NCI-H1436 (cell line): ENCODE results near the gene AMIGO3.
"Not testable (repeated sequence)": the region's sequence is repeated elsewhere in the genome, so short reads cannot be mapped to it uniquely, and the experiment has no call there.

Experiments
- DNase-seq: peaks from one replicate; lab custom pipeline; 2025; lab: John Stamatoyannopoulos, UW

Gene AMIGO3

DNA sequence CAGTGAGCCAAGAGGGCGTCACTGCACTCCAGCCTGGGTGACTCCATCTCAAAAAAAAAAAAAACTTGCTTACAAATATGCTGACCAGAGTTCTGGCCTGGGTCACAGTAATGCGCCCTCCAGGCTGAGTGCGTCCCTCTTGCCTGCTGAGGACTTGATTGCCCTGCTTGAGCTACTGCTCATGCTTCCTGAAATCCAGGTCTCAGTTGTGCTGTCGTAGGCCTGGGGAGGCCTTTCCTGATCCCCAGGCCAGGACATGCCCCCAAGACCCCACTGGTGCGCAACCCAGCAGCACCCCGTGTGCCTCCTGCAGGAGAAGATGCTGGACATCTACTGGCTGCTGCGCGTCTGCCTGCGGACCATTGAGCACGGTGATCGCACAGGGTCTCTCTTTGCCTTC is 7.3 kb downstream of the AMIGO3 start:
- DNase-seq = no peak

DNA sequence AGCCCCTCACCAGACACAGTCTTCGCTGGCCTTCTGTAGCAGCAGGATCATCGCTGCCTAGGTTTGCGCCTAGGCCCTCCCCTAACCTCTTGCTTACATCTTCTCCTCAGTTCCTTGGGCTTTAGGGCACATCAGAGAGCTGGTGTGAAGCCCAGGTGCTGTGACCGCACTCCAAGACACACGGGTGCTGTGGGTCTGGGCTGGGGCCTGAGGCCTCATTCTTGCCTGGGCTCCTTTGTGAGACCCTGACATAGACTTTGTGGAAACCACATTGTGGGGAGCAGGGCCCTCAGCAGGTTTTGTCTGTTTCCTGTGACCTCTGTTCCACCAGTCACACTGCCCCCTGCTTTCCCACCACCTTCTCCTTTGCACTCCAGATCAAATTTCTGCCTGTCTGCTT is 8.0 kb downstream of the AMIGO3 start:
- DNase-seq = no peak

DNA sequence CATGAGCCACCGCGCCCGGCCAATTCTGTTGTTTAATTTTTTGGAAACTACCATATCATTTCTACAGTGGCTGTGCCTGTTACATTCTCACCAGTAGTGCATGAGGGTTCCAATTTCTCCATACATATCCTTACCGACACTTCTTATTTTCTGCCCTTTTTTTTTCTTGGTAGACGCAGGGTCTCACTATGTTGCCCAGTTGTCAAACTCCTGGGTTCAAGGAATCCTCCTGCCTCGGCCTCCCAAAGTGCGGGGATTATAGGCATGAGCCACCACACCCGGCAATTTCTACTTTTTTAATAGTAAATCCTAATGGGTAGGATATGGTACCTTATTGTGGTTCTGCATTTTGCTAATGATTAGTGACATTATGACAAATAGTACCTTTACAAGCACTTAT is 9.6 kb downstream of the AMIGO3 start:
- no peak for DNase-seq

DNA sequence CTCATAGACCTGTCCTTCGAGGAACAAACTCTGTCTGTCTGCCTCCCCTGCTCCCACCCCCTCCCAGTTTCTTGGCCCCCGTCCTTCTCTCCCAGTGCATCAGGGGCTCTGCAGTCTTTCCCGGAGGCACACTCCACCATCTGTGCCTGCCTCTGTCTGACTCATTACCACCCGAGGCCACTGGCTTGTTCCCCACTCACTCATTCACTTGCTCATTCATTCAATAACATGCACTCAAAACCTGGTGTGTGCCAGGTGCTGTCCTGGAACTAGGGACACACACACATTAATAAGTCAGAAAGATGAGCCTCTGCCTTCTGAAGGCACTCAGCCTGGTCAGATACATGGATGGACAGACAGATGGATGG is 12.4 kb downstream of the AMIGO3 start:
- DNase-seq = no peak

DNA sequence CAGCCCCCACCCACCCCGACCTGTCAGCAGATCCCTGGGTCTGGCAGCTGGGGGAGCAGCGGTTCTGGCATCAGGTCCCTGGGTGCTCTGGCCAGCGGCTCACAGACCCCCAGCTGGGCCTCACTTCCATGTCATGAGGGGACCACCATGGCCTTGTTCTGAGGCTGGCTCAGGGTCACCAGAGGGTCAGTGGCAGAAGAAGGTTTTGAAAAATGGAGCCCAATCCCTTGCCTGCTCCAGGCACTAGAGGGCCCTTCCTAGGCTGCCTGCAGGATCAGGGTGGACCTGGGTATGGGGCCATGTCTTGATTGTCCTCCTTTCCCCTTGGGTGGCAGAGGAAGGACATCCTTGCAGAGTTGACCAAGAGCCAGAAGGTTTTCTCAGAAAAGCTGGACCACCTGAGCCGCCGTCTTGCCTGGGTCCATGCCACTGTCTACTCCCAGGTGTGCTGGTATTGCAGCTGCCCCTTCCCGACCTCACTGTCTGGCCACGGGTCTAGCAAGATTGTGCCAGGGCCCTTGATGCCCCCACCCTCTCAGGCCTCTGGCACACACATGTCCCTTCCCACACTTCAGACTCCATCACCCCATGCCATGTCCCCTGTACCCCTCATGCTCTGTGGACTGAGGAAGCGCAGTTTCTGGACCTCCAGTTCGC is 12.9 kb downstream of the AMIGO3 start:
- DNase-seq = no peak

DNA sequence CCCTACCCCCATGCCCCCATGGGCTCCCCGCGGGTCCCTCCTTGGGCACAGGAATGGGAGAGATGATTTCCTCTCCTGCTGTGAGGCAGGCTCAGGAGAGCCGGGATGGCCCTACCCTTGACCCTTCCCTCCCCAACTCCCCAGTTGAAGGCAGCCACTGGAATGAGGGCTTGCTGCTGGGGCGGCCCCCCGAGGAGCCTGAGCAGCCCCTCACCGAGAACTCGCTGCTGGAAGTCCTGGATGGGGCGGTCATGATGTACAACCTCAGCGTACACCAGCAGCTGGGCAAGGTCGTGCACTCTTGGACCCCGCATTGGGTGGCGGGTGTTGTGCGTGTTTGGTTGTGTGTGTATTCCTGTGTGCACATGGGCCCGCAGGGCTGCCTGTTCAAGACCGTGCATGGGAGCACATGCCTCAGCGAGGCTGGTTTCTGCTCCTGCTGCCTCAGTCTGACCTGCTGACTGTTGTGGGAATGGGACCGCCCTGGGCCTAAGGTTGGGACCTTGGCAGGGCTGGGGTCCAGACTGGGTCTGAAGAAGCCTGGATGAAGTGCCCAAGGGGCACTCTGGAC is 14.0 kb downstream of the AMIGO3 start:
- no peak for DNase-seq

DNA sequence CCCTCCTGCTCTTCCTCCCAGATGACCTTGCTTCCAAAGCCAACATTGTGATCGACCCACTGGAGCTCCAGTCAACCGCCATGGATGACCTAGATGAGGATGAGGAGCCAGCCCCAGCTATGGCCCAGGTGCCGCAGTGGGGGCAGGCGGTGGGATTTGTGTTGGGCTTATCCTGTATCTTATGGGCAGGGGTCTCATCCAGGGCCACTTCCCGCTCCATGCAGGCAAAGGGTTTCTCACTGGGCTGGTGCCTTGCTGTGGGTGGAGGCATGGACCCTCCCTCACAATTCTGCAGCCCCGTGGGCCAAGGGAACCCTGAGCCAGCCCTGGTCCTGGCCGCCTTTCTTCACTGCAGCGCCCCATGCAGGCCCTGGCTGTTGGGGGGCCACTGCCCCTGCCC is 14.9 kb downstream of the AMIGO3 start:
- DNase-seq = no peak

DNA sequence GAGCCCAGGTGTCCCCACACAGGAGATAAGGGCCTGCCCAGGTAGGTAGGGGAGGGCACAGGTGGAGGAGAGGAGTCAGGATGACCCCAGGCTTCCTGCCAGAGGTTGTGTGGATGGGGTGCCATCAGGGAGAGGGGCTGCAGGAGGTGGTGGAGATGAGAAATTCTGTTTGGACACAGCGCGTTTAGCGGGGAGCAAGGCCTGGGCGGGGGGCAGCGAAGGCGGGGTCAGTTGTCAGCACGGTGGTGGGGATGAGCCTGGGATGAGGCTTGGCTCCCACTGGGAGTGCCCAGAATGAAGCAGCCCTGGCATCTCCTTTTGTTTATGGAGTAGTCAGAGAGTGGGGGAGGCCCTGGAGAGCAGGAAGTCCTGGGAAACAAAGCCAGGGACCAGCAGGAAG is 15.5 kb downstream of the AMIGO3 start:
- no peak for DNase-seq

DNA sequence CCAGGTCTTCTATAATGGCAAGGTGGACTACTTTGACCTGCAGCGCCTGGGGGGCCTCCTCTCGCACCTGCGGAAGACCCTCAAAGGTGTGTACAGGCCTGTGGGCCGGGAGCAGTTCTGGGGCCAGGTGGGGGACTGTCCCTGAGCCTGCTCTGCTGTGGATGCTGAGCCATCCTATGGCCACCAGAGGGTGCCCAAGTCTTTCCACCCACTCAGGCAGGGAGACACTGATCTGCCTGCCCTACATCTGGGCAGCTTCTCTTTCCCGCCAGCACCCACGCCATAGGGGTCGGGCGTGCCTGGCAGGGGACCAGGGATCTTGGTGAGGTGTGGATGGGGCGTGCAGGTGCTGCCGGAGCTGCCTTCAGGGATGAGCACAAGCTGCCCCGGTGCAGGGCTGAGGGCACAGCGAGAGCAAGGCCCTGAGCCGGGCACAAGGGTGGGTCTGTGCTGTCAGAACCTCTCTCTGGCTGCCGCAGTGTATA is 16.0 kb downstream of the AMIGO3 start:
- peak; percentile 58 for DNase-seq

DNA sequence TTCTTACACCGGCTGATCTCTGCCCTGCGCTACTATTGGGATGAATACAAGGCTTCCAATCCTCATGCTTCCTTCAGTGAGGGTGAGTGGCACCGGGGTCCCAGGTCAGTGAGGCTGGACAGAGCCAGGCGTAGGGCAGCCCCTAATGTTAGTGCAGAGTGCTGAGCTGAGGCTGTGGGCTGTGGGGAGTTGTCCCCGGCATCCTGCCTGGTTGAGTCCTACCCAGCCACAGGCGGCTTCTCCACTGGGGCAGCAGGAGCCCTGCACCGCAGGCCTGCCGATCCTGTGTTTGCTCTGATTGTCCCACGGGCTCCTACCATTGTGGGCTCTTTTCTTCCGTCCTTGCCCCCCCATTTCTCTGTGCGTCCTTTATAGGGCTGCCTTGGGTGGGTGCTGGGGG is 16.8 kb downstream of the AMIGO3 start:
- no peak for DNase-seq

DNA sequence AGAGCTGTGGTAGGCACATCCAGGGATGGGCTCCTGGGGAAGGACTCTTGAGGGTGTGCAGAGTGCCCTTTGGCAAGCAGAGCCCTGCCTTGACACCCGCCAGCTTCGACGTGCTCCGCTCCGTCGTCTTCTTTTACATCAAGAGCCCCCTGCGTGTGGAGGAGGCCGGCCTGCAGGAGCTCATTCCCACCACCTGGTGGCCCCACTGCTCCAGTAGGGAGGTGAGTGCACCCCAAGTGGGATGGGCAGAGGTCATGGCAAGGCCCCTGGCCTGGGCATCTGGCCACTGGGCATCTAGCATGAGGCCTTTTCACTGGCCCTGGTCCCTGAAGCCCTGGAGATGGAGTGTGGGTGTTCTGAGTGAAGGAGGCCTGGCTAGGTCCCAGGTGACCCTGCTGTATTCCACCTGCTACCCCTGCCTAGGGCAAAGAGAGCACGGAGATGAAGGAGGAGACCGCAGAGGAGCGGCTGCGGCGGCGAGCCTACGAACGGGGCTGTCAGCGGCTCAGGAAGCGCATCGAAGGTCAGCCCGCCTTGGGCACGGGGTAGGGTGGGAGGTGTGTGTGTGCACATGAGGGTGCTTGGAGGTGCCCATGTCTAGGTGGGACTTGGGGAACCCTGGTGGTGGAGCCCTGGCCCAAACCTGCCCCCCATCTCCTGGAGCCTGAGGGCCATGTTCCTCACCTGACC is 18.0 kb downstream of the AMIGO3 start:
- no peak for DNase-seq

DNA sequence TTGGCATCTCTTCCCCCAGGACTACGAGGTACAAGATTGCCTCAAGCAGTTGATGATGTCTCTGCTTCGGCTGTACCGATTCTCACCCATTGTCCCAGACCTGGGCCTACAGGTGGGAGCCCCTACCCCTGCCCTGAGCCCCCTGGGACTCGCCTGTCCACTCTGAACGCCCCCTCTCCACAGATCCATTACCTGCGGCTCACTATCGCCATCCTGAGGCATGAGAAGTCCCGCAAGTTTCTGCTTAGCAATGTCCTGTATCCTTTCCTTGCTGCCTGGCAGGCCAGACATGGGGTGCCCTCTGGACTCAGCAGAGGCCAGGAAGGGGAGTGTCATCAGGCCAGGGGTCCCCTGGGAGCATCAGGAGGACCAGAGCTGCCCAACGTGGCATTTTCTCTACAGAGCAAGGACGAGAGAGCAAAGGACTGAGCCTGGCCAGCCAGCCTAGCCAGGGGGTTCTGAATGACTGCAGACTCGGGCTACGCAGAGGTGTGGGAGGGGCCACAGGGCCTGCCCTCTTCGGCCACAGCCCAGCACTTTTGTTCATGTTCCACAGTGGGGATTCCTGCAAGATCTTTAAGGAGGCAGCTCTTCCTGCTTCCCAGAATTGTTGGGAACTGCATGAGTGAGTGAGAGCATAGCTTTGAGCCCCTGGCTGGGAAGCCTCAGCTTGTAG is 18.9 kb downstream of the AMIGO3 start:
- no peak for DNase-seq

DNA sequence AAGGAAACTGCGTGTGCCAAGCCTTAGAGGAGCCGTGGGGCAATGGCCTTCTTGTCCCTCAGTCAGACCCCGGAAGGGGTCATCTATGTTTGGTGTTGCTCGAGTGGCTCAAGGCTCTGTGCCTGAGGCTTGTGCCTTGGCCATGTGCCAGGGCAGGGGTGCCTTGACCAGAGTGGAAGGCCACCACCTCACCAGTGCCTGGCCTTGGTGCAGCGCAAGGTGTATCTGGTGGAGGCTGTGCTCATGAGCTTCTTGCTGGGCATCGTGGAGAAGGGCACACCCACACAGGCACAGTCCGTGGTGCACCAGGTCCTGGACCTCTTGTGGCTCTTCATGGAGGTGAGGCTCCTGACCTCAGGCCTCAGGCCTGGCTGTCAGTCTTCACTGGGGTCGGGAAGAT is 19.5 kb downstream of the AMIGO3 start:
- DNase-seq = no peak

DNA sequence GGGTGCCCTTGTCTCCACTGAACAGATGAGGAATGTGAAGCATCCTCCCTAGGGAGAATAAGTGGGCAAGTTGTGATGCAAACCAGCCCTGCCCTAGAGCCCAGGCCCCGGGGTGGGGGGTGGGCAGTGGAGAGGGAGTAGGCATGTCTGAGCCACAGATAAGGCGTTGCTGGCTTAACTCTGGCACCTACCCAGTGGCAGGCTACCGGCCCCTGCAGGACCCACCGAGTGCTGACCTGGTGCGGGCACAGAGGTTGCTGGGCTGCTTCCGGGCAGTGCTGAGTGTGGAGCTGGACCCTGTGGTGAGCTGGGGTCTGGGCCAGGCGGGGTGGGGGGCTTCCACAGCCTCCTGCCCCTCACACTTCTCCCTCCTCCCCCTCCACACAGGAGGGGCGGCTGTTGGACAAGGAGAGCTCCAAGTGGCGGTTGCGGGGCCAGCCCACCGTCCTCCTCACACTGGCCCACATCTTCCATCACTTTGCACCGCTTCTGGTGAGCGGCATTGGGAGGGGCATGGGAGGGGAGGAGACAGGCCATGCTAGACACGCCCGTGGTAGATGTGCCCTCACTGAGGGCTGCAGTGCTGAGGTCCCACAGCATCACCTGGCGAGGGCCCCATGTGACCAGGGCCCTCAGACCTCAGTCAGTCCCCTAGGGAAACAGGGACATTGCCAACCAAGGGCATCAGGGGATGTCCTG is 20.1 kb downstream of the AMIGO3 start:
- no peak for DNase-seq

DNA sequence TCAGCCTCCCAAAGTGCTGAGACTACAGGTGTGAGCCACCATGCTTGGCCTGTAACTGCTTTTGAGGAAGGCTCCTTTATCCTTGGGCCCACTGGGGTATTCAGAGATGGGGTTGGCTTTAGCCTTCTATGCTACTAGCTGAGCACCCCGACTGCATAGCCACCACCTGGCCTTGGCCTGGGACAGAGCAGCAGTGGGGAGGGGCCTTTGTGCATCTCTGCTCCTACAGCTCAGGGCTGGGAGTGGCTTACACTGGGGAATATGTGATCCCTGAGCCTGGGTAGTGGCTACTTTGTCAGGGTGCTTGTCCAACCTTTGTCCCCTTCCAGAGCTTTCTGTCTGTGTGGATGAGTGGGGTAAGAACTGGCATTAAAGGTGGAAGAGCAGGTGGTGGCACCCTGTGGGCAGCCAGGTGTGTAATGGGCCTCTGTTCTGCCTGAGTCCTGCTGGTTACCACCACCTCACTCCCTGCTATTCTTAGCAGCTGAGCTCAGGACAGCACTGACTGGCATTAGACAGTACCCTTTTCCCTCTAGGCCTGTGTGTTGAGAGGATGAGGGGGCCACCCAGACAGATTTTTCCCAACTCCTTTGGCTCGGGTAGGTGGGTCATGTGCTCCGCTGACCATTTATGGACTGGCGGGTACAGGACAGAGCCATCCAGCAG is 24.0 kb downstream of the AMIGO3 start:
- DNase-seq = not testable (repeated sequence)

DNA sequence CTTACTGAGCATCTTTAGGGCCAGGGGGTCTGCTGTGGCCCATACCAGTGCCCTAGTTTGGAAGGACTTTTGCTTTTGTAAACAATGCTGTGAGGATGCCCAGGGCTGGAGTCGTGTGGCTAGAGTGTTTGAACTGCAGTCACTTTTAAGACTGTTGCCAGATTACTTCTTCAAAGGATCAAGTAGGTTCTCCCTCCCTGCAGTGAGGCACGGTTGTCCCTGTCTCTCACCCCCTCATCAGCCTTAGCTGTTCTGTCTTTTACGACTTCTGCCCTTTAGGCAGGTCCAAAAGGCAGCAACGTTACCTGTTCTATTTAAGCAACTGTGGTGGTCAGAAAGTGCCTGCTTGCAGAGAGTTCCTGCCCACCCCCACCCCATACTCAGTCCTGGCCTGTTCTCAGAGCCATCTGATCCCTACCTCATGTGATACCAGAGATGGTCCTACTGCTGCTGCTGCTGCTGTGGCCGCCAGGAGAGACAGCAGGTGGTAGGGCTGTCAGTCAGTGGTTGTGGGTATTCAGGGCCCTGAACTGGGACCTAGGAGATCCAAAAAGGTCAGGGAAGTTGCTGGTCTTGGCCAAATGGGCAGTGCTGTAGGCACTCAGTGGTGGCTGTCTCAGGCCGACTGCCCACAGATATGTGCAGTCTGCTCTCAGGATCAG is 24.9 kb downstream of the AMIGO3 start:
- not testable (repeated sequence) for DNase-seq

DNA sequence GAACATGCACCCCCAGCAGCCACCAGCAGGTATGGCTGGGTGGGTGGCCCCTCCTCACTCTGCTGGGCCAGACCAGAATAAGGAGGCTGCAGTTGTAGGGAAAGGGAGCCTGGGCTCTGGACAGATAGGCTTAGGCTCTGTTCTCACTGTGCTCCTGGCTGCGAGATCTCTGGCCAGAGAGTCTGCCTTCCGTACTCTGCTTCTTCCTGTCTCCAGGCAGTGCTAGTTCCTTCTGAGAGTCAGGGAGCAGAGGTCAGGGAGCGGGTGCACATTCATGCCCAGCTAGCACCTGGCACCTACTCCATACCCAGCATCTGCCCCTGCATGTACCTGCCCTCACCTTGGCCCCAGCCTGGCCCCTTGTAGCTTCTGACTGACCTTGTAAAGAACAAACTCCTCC is 28.0 kb downstream of the AMIGO3 start:
- DNase-seq = not testable (repeated sequence)

DNA sequence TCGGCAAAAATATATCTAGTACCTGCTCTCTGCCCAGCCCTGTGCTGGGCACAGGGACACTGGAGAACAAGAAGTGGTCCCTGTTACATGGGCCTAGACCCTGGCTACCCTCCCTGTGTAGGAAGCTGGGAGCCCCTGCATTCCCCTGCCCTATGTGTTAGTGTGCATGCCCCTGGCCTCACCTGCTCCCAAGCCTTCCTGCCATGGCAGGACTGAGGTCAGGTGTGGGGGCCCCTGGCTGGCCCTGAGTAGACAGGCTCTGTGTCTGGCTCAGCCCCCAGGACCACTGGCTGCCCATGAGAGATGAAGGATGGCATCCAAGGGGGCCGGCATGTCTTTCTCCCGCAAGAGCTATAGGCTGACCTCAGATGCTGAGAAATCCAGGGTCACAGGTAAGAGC is 28.6 kb downstream of the AMIGO3 start:
- DNase-seq = not testable (repeated sequence)

DNA sequence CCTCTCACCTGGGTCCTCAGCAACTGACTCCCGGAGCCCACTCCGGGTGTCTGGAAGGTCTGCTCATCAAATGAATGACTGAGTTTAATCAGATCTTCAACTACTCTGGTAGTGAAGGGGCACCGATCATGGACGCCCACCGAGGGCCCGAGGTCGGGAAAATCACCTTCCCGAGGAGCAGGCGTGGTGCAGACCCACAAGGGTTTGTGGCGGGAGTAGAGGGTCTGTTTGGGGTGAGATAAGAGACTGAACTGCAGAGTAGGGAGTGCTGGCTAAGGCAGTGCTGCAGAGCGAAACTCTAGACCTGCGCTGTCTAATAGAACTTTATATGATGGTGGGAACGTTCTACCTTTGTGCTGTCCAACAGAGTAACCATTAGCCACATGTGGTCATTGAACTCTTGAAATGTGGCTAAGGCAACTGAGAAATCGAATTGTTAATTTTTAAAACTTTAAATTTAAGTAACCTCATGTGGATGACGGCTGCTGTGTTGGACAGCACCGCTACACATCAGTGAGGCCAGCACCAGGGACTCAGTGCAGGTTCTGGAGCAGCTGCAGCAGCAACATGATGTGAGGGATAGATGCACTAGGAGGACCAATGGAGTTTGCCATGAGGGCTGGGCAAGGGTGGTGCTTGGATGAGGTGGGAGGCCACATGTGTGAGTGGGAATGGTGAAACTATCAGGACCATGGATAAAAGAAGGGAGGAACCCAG is 29.4 kb downstream of the AMIGO3 start:
- not testable (repeated sequence) for DNase-seq

DNA sequence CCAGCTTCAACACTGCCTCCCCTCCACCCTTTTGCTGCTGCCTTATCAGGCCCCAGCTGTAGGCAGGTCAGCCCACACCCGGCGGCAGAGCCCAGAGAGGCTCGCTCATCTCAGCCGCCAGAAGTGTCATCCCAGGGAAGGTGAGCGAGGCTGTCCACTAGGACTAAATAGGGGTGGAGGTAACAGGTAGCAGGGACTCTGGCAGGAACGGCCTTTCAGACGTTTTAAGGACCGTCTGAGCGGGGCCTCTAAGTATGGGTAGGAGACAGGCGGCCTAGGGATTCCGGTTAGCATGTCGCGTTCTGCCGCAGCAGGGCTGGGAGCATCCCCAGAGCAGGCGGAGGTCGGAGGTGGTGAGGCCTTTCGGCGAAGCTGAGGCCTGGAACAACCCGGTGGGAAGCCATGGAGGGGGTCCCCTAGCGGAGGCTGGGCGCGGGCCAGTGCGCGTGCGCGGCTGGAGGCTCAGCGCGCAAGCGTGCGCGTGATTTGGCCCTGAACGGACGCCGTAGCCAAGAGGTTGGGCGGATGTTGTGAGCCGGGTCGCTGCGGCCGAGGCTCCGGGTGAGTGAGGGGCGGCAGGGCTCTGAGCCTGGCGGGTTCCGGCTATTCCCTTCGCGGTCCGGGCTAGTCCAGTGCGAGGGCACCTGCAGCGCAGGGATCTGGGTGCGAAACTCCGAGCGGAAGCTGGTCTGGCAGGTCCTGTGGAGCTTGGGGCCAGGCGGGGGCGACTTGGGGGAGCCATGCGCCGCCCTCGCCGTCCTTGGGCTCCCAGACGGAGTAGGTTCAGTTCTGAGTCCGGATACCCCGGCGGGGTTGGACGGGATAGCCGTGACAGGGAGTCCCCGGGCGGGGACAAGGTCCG is 30.2 kb downstream of the AMIGO3 start, which contains the start of the genes MST1 and RNF123:
Gene MST1 (minus strand): TSS at position 429 of the 862 bp plus-strand sequence. CDS start 783 bp downstream, outside the sequence.
Gene RNF123 (plus strand): TSS at position 512 of the 862 bp plus-strand sequence. CDS start 1,609 bp downstream, outside the sequence.
- no peak for DNase-seq
